ENCODE data around the gene FAM110D. TPM values are rescaled to one million over a fixed set of nuclear protein-coding genes. Genes with fewer than 3 reads are reported as not detected.

FAM110D gene
- total RNA-seq, 1 experiment from 2014 or later: not detected

GRCh38 chr1:26134466-26134865 lies 24.4 kb upstream of the FAM110D start:
- Histone ChIP-seq H3K27me3 (ENCODE audit: insufficient read depth, low read depth) (no peaks in the 10 kb centered on the region), H3K36me3 (ENCODE audit: low read depth) (no peaks in the 10 kb centered on the region), H3K27ac (no peak overlapping the region), H4K20me1 (ENCODE audit: insufficient read depth) (no peaks in the 10 kb centered on the region), H3K9me3 (ENCODE audit: insufficient read depth, low read depth) (no peaks in the 10 kb centered on the region), H3F3A (ENCODE audit: insufficient read depth, low read depth) (no peaks in the 10 kb centered on the region), H2AFZ (no peak overlapping the region), H3K4me2 (no peak overlapping the region), H3K79me2 (ENCODE audit: low read depth) (no peaks in the 10 kb centered on the region), H3K4me3 (no peak overlapping the region), H3K9me2 (ENCODE audit: insufficient read depth) (no peaks in the 10 kb centered on the region), H3K4me1 (replicated peaks; ENCODE audit: insufficient read depth) (no peaks in the 10 kb centered on the region)
- no TSS peak for BruUV-seq (replicated peaks)
- DNase-seq: no peak
- CTCF ChIA-PET: no interaction called here
- TF ChIP-seq EZH2 (IDR thresholded peaks at IDR 0.05; ENCODE audit: low read depth) (no peak), CTCF (conservative IDR thresholded peaks at IDR 0.05) (no peak)
- POLR2A ChIA-PET (ENCODE audit: unreplicated experiment): no interaction called here
- intact Hi-C loops (cut with micrococcal nuclease; ENCODE audit: unreplicated experiment): no loop called here

- intact Hi-C loops (cut with micrococcal nuclease; ENCODE audit: unreplicated experiment): no loop called here
- Histone ChIP-seq H2AFZ (no peak overlapping the region), H3K4me3 (no peak overlapping the region), H3K27me3 (ENCODE audit: insufficient read depth, low read depth) (no peaks in the 10 kb centered on the region), H3K4me1 (replicated peaks; ENCODE audit: insufficient read depth) (no peaks in the 10 kb centered on the region), H3K9me2 (ENCODE audit: insufficient read depth) (no peaks in the 10 kb centered on the region), H3K79me2 (ENCODE audit: low read depth) (no peaks in the 10 kb centered on the region), H3K4me2 (no peak overlapping the region), H3K27ac (no peak overlapping the region), H4K20me1 (ENCODE audit: insufficient read depth) (no peaks in the 10 kb centered on the region), H3F3A (ENCODE audit: insufficient read depth, low read depth) (no peaks in the 10 kb centered on the region), H3K9me3 (ENCODE audit: insufficient read depth, low read depth) (no peaks in the 10 kb centered on the region), H3K36me3 (ENCODE audit: low read depth) (no peaks in the 10 kb centered on the region)
- TF ChIP-seq EZH2 (IDR thresholded peaks at IDR 0.05; ENCODE audit: low read depth): no peak
- no peak for TF ChIP-seq CTCF (conservative IDR thresholded peaks at IDR 0.05)
- ChIA-PET CTCF (interaction anchor here (1.1 kb wide), 1 partner anchor 103 kb away, joined by 4 read pairs; no protein-coding TSS in a partner anchor), POLR2A (ENCODE audit: unreplicated experiment) (interaction anchor here (0.6 to 0.7 kb wide), 2 partner anchors 507 to 571 kb away, joined by 4 to 8 read pairs; no protein-coding TSS in a partner anchor)
- BruUV-seq (replicated peaks): no TSS peak
- no peak for DNase-seq
These were observed 19.8 kb upstream of the FAM110D start for GRCh38 chr1:26138974-26139558.

- H3K4me3 ChIP-seq: no peak overlapping the region
- no peaks in the 10 kb centered on the region for H3K27me3 ChIP-seq (ENCODE audit: insufficient read depth, low read depth)
- no peaks in the 10 kb centered on the region for H3K36me3 ChIP-seq (ENCODE audit: low read depth)
- no peaks in the 10 kb centered on the region for H3K79me2 ChIP-seq (ENCODE audit: low read depth)
- H3K4me2 ChIP-seq: no peak overlapping the region
- no peak overlapping the region for H3K27ac ChIP-seq
- intact Hi-C loops (cut with micrococcal nuclease; ENCODE audit: unreplicated experiment): no loop called here
- H3K4me1 ChIP-seq (replicated peaks; ENCODE audit: insufficient read depth): no peaks in the 10 kb centered on the region
- no peak overlapping the region for H2AFZ ChIP-seq
- H4K20me1 ChIP-seq (ENCODE audit: insufficient read depth): no peaks in the 10 kb centered on the region
- BruUV-seq (replicated peaks): no TSS peak
- H3K9me2 ChIP-seq (ENCODE audit: insufficient read depth): no peaks in the 10 kb centered on the region
- POLR2A ChIA-PET (ENCODE audit: unreplicated experiment): interaction anchor here (0.6 to 0.7 kb wide), 2 partner anchors 92 to 238 kb away, joined by 3 to 9 read pairs; partner anchors contain the start of gene CEP85
- H3F3A ChIP-seq (ENCODE audit: insufficient read depth, low read depth): no peaks in the 10 kb centered on the region
- no peak for DNase-seq
- TF ChIP-seq EZH2 (IDR thresholded peaks at IDR 0.05; ENCODE audit: low read depth) (no peak), CTCF (conservative IDR thresholded peaks at IDR 0.05) (no peak)
- no peaks in the 10 kb centered on the region for H3K9me3 ChIP-seq (ENCODE audit: insufficient read depth, low read depth)
- CTCF ChIA-PET: interaction anchor here (0.6 to 0.7 kb wide), 3 partner anchors 15 to 1460 kb away, joined by 3 read pairs; no protein-coding TSS in a partner anchor
These were observed 16.7 kb upstream of the FAM110D start for GRCh38 chr1:26142159-26142558.
